SK-N-SH treated with all-trans-retinoic acid at 6 μM for 48 hours (cell line): ENCODE results near the gene CCDC68.

Experiments
- ATAC-seq: fragments of 200-7000 bp; cut with Tn5 transposase; 3 replicates; pipeline ENCODE4 v1.9.1; 2020; ENCODE audit warnings: mild to moderate bottlenecking, moderate library complexity
- ARNTL ChIP-seq: fragments of 450-650 bp; formaldehyde crosslinking; IDR thresholded peaks from 2 replicates; pipeline ENCODE4 v1.5.0; 2020; ENCODE audit warnings: low read depth, mild to moderate bottlenecking, moderate library complexity, borderline replicate concordance
- BACH2 ChIP-seq: fragments of 250-450 bp; sonication (Bioruptor Pico); IDR thresholded peaks from 2 replicates; pipeline ENCODE4 v1.9.0; 2021; ENCODE audit warnings: mild to moderate bottlenecking, borderline replicate concordance
- CREB5 ChIP-seq: fragments of 250-450 bp; sonication (Bioruptor Pico); IDR thresholded peaks from 2 replicates; pipeline ENCODE4 v1.5.1; 2020; ENCODE audit warnings: low read depth, mild to moderate bottlenecking, moderate library complexity
- CSDC2 ChIP-seq: fragments of 250-450 bp; sonication (Bioruptor Pico); IDR thresholded peaks from 2 replicates; pipeline ENCODE4 v1.5.0; 2020; ENCODE audit warnings: mild to moderate bottlenecking, moderate library complexity
- CSRNP3 ChIP-seq: fragments of 250-450 bp; sonication (Bioruptor Pico); IDR thresholded peaks from 2 replicates; pipeline ENCODE4 v1.5.1; 2021; ENCODE audit warnings: mild to moderate bottlenecking, moderate library complexity
- GLIS3 ChIP-seq: fragments of 250-450 bp; sonication (Bioruptor Pico); IDR thresholded peaks from 2 replicates; pipeline ENCODE4 v1.5.0; 2020; ENCODE audit warnings: mild to moderate bottlenecking, moderate library complexity
- OSR1 ChIP-seq: fragments of 250-450 bp; sonication (Bioruptor Pico); IDR thresholded peaks from 2 replicates; pipeline ENCODE4 v1.8.0; 2022; ENCODE audit warnings: moderate library complexity, mild to moderate bottlenecking, inconsistent platforms
- PATZ1 ChIP-seq: fragments of 250-450 bp; sonication (Bioruptor Pico); IDR thresholded peaks from 2 replicates; pipeline ENCODE4 v1.8.0; 2020; ENCODE audit warnings: mild to moderate bottlenecking, moderate library complexity, borderline replicate concordance
- PPARA ChIP-seq: fragments of 250-450 bp; sonication (Bioruptor Pico); IDR thresholded peaks from 2 replicates; pipeline ENCODE4 v1.5.0; 2020; ENCODE audit warnings: mild to moderate bottlenecking, borderline replicate concordance
- RARB ChIP-seq: fragments of 250-450 bp; sonication (Bioruptor Pico); IDR thresholded peaks from 2 replicates; pipeline ENCODE4 v1.8.0; 2021; ENCODE audit warnings: mild to moderate bottlenecking, moderate library complexity
- SNAI2 ChIP-seq: fragments of 250-450 bp; sonication (Bioruptor Pico); IDR thresholded peaks from 2 replicates; pipeline ENCODE4 v1.5.0; 2020; ENCODE audit warnings: mild to moderate bottlenecking, moderate library complexity
- TOX ChIP-seq: fragments of 250-450 bp; sonication (Bioruptor Pico); IDR thresholded peaks from 2 replicates; pipeline ENCODE4 v1.8.0; 2021; ENCODE audit warnings: mild to moderate bottlenecking, moderate library complexity, borderline replicate concordance
- TSHZ2 ChIP-seq: fragments of 250-450 bp; sonication (Bioruptor Pico); IDR thresholded peaks from 2 replicates; pipeline ENCODE4 v1.5.0; 2020; ENCODE audit warnings: mild to moderate bottlenecking, moderate library complexity
- ZC3H10 ChIP-seq: fragments of 250-450 bp; sonication (Bioruptor Pico); IDR thresholded peaks from 2 replicates; pipeline ENCODE4 v1.5.1; 2021; ENCODE audit warnings: mild to moderate bottlenecking, moderate library complexity
- ZFP3 ChIP-seq: fragments of 250-450 bp; sonication (Bioruptor Pico); IDR thresholded peaks from 2 replicates; pipeline ENCODE4 v1.5.0; 2020; ENCODE audit warnings: mild to moderate bottlenecking, moderate library complexity
- ZFP30 ChIP-seq: fragments of 450-650 bp; formaldehyde crosslinking; IDR thresholded peaks from 2 replicates; pipeline ENCODE4 v1.5.0; 2022; ENCODE audit warnings: mild to moderate bottlenecking, moderate library complexity
- ZNF565 ChIP-seq: fragments of 450-650 bp; formaldehyde crosslinking; conservative IDR thresholded peaks from 2 replicates; pipeline ENCODE4 v1.5.0; 2020; ENCODE audit warnings: low read depth, mild to moderate bottlenecking, moderate library complexity
- ZNF70 ChIP-seq: fragments of 450-650 bp; formaldehyde crosslinking; IDR thresholded peaks from 2 replicates; pipeline ENCODE4 v1.5.0; 2020; ENCODE audit warnings: mild to moderate bottlenecking, moderate library complexity
- ZNF8 ChIP-seq: fragments of 450-650 bp; formaldehyde crosslinking; IDR thresholded peaks from 2 replicates; pipeline ENCODE4 v1.5.0; 2020; ENCODE audit warnings: mild to moderate bottlenecking, moderate library complexity

The CCDC68 gene

GRCh38 chr18:54991981-54992380, 32.7 kb upstream of the CCDC68 start:
- no peak for ATAC-seq
- TF ChIP-seq PPARA = no peak
- no peak for TF ChIP-seq BACH2
- TF ChIP-seq CSDC2 = no peak
- no peak for TF ChIP-seq ARNTL
- no peak for TF ChIP-seq ZNF8
- TF ChIP-seq ZNF70 (CRISPR knock-in tag) = no peak
- no peak for TF ChIP-seq ZNF565
- TF ChIP-seq ZC3H10 (CRISPR knock-in tag) = no peak
- TF ChIP-seq PATZ1 (CRISPR knock-in tag) = no peak
- no peak for TF ChIP-seq TSHZ2
- no peak for TF ChIP-seq CREB5 (CRISPR knock-in tag)
- no peak for TF ChIP-seq RARB (CRISPR knock-in tag)
- no peak for TF ChIP-seq ZFP30 (CRISPR knock-in tag)
- TF ChIP-seq GLIS3 (CRISPR knock-in tag) = no peak
- TF ChIP-seq OSR1 = no peak

GRCh38 chr18:54984908-54985307, 25.6 kb upstream of the CCDC68 start:
- no peak for TF ChIP-seq PATZ1 (CRISPR knock-in tag)
- no peak for ATAC-seq

- TF ChIP-seq ZNF70 (CRISPR knock-in tag) (no peak), ZNF565 (no peak), ARNTL (no peak), CSRNP3 (CRISPR knock-in tag) (no peak), RARB (CRISPR knock-in tag) (no peak), ZFP30 (CRISPR knock-in tag) (no peak), CSDC2 (no peak), TOX (CRISPR knock-in tag) (no peak), ZFP3 (CRISPR knock-in tag) (no peak), SNAI2 (CRISPR knock-in tag) (no peak), PATZ1 (CRISPR knock-in tag) (no peak)
- no peak for ATAC-seq
Observed at GRCh38 chr18:54983791-54984190, 24.5 kb upstream of the CCDC68 start.
